CD4-positive, alpha-beta T cell (primary cell): Measurements from ENCODE around the gene GIPC2. TPM values are rescaled to one million over a fixed set of nuclear protein-coding genes. Genes with fewer than 3 reads are reported as not detected.

Source experiments
- ATAC-seq: fragments of 200-7000 bp; cut with Tn5 transposase; one replicate; pipeline ENCODE4 v1.10.0; 2022; ENCODE audit warnings: mild to moderate bottlenecking; ENCODE audit not compliant: poor library complexity
- CTCF ChIA-PET: fragments of 350-600 bp; sonication (Branson Sonifier 250); formaldehyde crosslinking; loops from one replicate; lab custom pipeline; 2021; ENCODE audit warnings: antibody characterized with exemption, inconsistent platforms; lab: Charles Lee
- POLR2A ChIA-PET: fragments of 350-600 bp; sonication (Branson Sonifier 250); formaldehyde crosslinking; loops from one replicate; lab custom pipeline; 2021; ENCODE audit warnings: antibody characterized with exemption, inconsistent platforms; lab: Charles Lee
- DNase-seq, 14 experiments: peaks; one replicate each; pipeline ENCODE4 v3.0.0-alpha.2; 2013 to 2020; ENCODE audit warnings: mixed read lengths in 2 of 14
- H3K27ac ChIP-seq, 2 donors: one replicate each; pipeline versions ENCODE4 v1.5.1 to v1.7.0; 2013; ENCODE audit warnings: low read length in 2 of 2, low read depth in 1 of 2, mild to moderate bottlenecking in 1 of 2
- H3K27me3 ChIP-seq, 2 experiments: 1 replicate in 1 of 2; 2 replicates in 1 of 2; pipeline versions ENCODE4 v1.6.1 to v1.7.0; 2013; ENCODE audit warnings: low read length in 2 of 2, control low read depth in 1 of 2, mild to moderate bottlenecking in 1 of 2, moderate library complexity in 1 of 2; ENCODE audit not compliant: insufficient read depth in 2 of 2, control insufficient read depth in 1 of 2
- H3K36me3 ChIP-seq: one replicate; pipeline ENCODE4 v1.6.1; 2013; ENCODE audit warnings: low read length, control low read depth; ENCODE audit not compliant: insufficient read depth
- H3K4me1 ChIP-seq: one replicate; pipeline ENCODE4 v1.6.1; 2013; ENCODE audit warnings: low read length, control low read depth; ENCODE audit not compliant: insufficient read depth
- H3K4me3 ChIP-seq: one replicate; pipeline ENCODE4 v1.5.1; 2013; ENCODE audit warnings: mild to moderate bottlenecking, low read length, moderate library complexity
- H3K9me3 ChIP-seq, 2 experiments: 1 replicate in 1 of 2; 2 replicates in 1 of 2; pipeline versions ENCODE4 v1.6.1 to v1.7.0; 2013; ENCODE audit warnings: low read length in 2 of 2, mild to moderate bottlenecking in 2 of 2, control low read depth in 1 of 2, moderate library complexity in 1 of 2; ENCODE audit not compliant: control insufficient read depth in 1 of 2, insufficient read depth in 1 of 2
- H3K27ac Mint-ChIP-seq: one replicate; pipeline ENCODE4 v1.8.0; 2020; ENCODE audit warnings: mixed read lengths
- H3K27me3 Mint-ChIP-seq: one replicate; pipeline ENCODE4 v1.8.0; 2021; ENCODE audit warnings: mixed read lengths
- H3K36me3 Mint-ChIP-seq: one replicate; pipeline ENCODE4 v1.8.0; 2021; ENCODE audit warnings: low read depth, mixed read lengths
- H3K4me1 Mint-ChIP-seq: one replicate; pipeline ENCODE4 v1.8.0; 2021; ENCODE audit warnings: low read depth, mixed read lengths
- H3K4me3 Mint-ChIP-seq: one replicate; pipeline ENCODE4 v1.8.0; 2020; ENCODE audit warnings: mild to moderate bottlenecking, mixed read lengths
- H3K9me3 Mint-ChIP-seq: one replicate; pipeline ENCODE4 v1.8.0; 2020; ENCODE audit warnings: mixed read lengths
- CTCF ChIP-seq: fragments of 200-600 bp; IDR thresholded peaks from one replicate; pipeline ENCODE4 v1.8.0; 2022; ENCODE audit warnings: antibody characterized with exemption, mild to moderate bottlenecking
- intact Hi-C, 2 experiments: fragments of 100-400 bp; cut with DNase I in 1 of 2; cut with micrococcal nuclease in 1 of 2; formaldehyde crosslinking; loops; one replicate each; pipeline versions ENCODE4 v1.15.1 to v1.9.0; 2023 to 2025; cut with DNase I, micrococcal nuclease
- total RNA-seq, 174 experiments: library from RNA in 2 of 174; stranded (reverse) in 2 of 174; gene quantifications; one replicate each; pipeline ENCODE4 v1.2.3 and lab custom pipeline; 2021 to 2026

The GIPC2 gene
- total RNA-seq, 2 experiments from 2014 or later: not detected

GRCh38 chr1:78141531-78142231, 95.9 kb downstream of the GIPC2 start:
- peaks cover 20% of the 10 kb centered on the region for H3K4me1 Mint-ChIP-seq
- no peak for TF ChIP-seq CTCF
- Histone ChIP-seq H3K36me3 (no peaks in the 10 kb centered on the region), H3K9me3 (no peaks in the 10 kb centered on the region), H3K27me3 (no peaks in the 10 kb centered on the region), H3K27ac (no peak overlapping the region), H3K4me1 (peaks cover 7% of the 10 kb centered on the region), H3K4me3 (no peak overlapping the region)
- H3K27me3 Mint-ChIP-seq: no peaks in the 10 kb centered on the region
- DNase-seq (no peak), ATAC-seq (no peak)
- no peaks in the 10 kb centered on the region for H3K9me3 Mint-ChIP-seq
- H3K36me3 Mint-ChIP-seq: no peaks in the 10 kb centered on the region
- no peak overlapping the region for H3K4me3 Mint-ChIP-seq
- intact Hi-C loops: no loop called here
- ChIA-PET POLR2A (interaction anchor here (1.7 kb wide), 1 partner anchor 15 kb away, joined by 5 read pairs; no protein-coding TSS in a partner anchor), CTCF (no interaction called here)
- no peak overlapping the region for H3K27ac Mint-ChIP-seq

- H3K36me3 ChIP-seq: no peaks in the 10 kb centered on the region
- Mint-ChIP-seq H3K9me3 (no peaks in the 10 kb centered on the region), H3K27me3 (peaks cover 2% of the 10 kb centered on the region), H3K4me1 (peaks cover 20% of the 10 kb centered on the region), H3K27ac (peak overlapping the region; percentile 12), H3K36me3 (no peaks in the 10 kb centered on the region), H3K4me3 (peak overlapping the region; percentile 66)
- peaks cover 7% of the 10 kb centered on the region for H3K4me1 ChIP-seq
- ATAC-seq (no peak), DNase-seq (no peak)
- no peak overlapping the region for H3K27ac ChIP-seq
- ChIA-PET POLR2A (interaction anchor here (0.9 to 1.7 kb wide), 3 partner anchors 16 to 480 kb away, joined by 3 to 5 read pairs (median 4); partner anchors contain the start of gene FUBP1), CTCF (interaction anchor here (2.0 kb wide), 1 partner anchor 12 kb away, joined by 9 read pairs; no protein-coding TSS in a partner anchor)
- peak overlapping the region; percentile 35 for H3K4me3 ChIP-seq
- no peaks in the 10 kb centered on the region for H3K9me3 ChIP-seq
- peaks cover 0 to 7% of the 10 kb centered on the region in 2 experiments for H3K27me3 ChIP-seq
- no peak for TF ChIP-seq CTCF
- intact Hi-C loops: no loop called here
Measured at GRCh38 chr1:78142736-78143135, 97.0 kb downstream of the GIPC2 start.

- CTCF ChIA-PET: interaction anchor here (2.0 kb wide), 1 partner anchor 12 kb away, joined by 9 read pairs; no protein-coding TSS in a partner anchor
- H3K27ac Mint-ChIP-seq: peak overlapping the region; percentile 12
- ATAC-seq (no peak), DNase-seq (peak in 3 of 14 experiments; percentile 21 to 53 (median 32))
- TF ChIP-seq CTCF: no peak
- intact Hi-C loops: no loop called here
- H3K4me1 Mint-ChIP-seq: peaks cover 20% of the 10 kb centered on the region
- H3K9me3 Mint-ChIP-seq: no peaks in the 10 kb centered on the region
- Histone ChIP-seq H3K27me3 (peaks cover 0 to 7% of the 10 kb centered on the region in 2 experiments), H3K9me3 (no peaks in the 10 kb centered on the region), H3K4me3 (peak overlapping the region; percentile 35), H3K36me3 (no peaks in the 10 kb centered on the region), H3K27ac (no peak overlapping the region), H3K4me1 (peaks cover 7% of the 10 kb centered on the region)
- no peaks in the 10 kb centered on the region for H3K36me3 Mint-ChIP-seq
- peaks cover 6% of the 10 kb centered on the region for H3K27me3 Mint-ChIP-seq
- peak overlapping the region; percentile 66 for H3K4me3 Mint-ChIP-seq
- POLR2A ChIA-PET: interaction anchor here (0.9 to 1.7 kb wide), 3 partner anchors 16 to 479 kb away, joined by 3 to 5 read pairs (median 4); partner anchors contain the start of gene FUBP1
Measured at GRCh38 chr1:78143152-78143551, 97.4 kb downstream of the GIPC2 start.
